Activated naive CD4-positive, alpha-beta T cell treated with Interleukin-2 at 50 U/mL for 16 hours (primary cell): ENCODE measurements around the gene ALDOC.
A peak's percentile ranks its signal among the peaks of the same experiment; 100 is the strongest.

Experiments used
- DNase-seq: peaks from one replicate; pipeline ENCODE4 v3.0.0-alpha.2; 2020

Gene ALDOC

DNA sequence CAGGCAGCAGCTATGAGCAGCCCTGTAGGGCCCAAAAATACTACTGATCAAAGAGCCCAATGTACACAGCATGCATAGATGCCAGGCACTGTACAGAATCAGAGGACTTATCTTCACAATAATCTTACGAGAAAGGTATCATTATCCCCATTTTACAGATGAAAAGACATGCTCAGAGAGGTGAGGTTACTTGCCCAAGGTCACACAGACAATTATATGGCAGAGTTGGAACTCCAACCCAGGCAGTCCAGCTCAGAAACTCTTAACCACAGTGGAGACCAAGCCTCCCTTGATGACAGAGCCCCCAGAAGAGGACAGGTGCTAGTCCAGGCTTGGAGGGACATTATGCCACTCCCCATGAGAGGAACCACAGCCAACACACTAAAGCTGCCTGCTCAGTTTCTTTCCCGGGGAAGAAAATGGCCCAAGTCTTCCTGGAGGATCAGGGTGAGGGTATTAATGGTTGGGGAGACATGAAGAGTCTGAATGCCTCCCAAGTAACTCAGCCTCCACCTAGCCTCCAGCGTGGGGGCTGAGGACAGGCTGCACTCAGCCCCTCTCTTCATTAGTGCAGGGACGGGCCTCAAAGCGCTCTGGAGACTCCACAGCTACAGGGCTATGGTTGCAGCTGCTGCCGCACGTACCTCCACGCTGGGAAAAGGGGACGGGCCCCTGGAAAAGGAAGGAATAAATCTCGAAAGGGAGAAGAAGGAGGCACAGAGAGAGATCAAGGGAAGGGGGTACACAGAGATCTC is 25.1 kb downstream of the ALDOC start:
- no peak for DNase-seq

GRCh38 chr17:28550858-28551257 is 25.8 kb downstream of the ALDOC start:
- DNase-seq: no peak

DNA sequence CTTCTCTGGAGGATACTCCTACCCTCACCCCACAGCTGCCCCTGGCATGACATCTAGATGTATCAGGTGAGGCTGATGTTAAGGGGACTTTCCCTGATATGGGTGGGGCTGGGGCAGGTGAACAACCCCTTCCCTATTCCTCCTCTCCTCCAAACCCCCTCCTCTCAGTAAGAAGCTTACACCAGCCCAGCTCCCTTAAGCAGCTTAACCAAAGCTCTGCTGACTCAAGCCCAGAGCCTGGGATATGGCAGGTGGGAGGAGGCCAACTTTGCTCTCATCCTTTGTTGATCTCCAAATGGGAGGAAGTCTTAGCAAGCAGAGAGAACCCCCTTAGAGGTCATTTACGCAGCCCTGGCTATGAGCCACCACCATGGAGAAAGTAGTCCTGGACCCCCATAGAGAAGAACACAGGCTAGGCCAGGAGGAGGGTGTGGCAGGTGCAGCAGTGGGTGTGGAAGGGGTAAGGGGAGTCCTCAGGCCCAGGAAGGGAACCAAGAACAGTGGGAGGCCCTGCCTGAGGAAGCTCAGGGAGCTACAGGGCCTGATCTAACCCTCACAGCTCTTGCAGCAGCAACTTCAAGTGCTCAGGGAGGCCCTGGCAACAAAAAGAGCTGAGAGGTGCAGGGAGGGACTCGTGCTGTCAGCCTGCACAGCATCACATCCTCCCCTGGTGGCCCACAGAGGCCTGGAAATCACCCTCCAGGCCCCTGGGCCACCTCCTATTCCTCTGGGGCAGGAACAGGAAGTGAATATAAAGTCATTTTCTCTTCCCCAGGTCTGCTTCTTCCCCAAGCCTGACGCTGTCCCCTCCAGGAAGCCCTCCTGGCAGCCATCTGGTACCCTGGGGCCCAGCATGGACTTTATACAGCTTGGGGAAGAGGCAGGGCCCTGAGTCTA is 27.2 kb downstream of the ALDOC start:
- peak; percentile 63 for DNase-seq

DNA sequence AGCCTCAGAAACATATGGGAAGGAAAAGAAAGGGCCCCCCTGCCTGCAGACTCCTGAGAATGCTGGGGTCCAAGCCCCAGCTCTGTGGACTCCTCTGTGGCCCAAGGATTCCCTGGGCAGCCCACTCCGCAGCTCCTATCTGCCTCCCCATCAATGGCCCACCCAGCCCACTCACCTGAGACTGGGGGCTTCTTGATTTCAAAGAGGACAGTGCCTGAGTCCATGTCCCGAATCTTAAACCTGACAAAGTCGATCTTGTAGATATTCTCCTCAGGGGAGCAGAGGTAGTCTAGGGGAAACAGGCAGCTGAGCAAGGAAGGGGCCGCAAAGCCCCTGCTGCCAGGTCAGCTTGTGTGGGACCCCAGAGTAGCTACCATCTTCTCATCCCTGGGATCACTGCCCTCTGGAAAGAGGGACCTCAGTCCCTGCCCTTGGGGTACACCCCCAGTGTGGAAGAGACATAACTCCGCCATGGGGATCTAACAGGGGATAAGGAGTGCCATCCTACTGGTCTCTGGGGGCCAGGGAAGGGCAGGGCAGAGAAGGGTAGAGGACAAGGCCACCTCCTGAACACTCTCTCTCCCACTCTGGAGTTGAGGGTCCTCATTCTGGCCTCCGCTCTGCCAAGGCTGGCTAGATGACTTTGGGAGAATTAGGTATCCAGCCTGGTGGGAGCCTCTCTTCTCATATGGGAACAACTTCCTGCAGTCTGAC is 28.1 kb downstream of the ALDOC start:
- DNase-seq: no peak

GRCh38 chr17:28547623-28548416 is 28.9 kb downstream of the ALDOC start:
- peak; percentile 71 for DNase-seq

DNA sequence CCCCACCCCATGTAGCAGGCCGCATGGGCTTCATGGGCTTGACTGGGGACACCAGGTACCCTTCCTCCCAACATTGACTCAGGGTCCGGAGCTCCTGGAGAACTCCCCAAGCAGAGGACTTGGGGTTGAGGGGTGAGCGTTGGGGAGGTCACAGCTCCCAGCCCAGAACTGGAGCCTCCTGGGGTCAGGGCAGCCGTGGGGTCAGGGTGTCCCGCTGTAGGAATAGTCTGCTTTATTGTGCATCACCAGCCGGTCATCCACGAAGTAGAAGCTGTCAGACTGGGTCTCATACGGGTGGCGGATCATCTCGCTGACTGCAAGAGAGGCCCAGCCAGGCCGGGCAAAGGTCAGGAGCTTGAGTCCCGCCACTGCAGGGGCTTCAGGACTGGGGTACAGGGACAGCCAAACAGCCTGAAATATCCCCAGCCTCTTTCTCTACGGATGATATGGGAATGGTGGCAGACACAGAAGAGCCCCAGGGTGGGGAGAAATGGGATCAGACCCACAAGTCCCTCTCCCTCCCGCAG is 29.5 kb downstream of the ALDOC start:
- DNase-seq: no peak

GRCh38 chr17:28545787-28546415 is 30.8 kb downstream of the ALDOC start:
- no peak for DNase-seq

DNA sequence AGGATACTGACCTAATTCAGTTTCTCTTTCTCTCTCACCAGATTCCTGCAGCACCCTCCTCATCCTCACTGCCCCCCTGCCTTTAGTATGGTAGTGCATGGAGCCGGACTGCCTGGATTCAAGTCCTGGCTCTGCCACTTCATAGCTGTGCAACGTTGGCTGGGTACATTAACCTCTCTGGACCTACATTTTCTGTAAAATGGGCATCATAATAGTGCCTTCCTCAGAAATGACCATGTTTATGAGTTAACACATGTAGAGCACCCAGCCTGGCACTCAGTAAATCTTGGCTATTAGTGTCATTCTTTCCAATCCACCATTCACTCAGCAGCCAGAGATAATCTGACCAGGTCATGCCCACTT is 31.6 kb downstream of the ALDOC start:
- DNase-seq: no peak

- DNase-seq: no peak
Observed at GRCh38 chr17:28544402-28545140, 32.1 kb downstream of the ALDOC start.

GRCh38 chr17:28541439-28541838 is 35.3 kb downstream of the ALDOC start:
- DNase-seq: no peak

GRCh38 chr17:28540231-28540630 is 36.5 kb downstream of the ALDOC start:
- no peak for DNase-seq

- no peak for DNase-seq
Observed at GRCh38 chr17:28538296-28538895, 38.3 kb downstream of the ALDOC start.

- no peak for DNase-seq
Observed at GRCh38 chr17:28537219-28537610, 39.5 kb downstream of the ALDOC start.

- no peak for DNase-seq
Observed at GRCh38 chr17:28536532-28537218, 40.0 kb downstream of the ALDOC start.

GRCh38 chr17:28534740-28535375 is 41.8 kb downstream of the ALDOC start:
- DNase-seq: no peak

GRCh38 chr17:28533091-28533807 is 43.4 kb downstream of the ALDOC start:
- no peak for DNase-seq

DNA sequence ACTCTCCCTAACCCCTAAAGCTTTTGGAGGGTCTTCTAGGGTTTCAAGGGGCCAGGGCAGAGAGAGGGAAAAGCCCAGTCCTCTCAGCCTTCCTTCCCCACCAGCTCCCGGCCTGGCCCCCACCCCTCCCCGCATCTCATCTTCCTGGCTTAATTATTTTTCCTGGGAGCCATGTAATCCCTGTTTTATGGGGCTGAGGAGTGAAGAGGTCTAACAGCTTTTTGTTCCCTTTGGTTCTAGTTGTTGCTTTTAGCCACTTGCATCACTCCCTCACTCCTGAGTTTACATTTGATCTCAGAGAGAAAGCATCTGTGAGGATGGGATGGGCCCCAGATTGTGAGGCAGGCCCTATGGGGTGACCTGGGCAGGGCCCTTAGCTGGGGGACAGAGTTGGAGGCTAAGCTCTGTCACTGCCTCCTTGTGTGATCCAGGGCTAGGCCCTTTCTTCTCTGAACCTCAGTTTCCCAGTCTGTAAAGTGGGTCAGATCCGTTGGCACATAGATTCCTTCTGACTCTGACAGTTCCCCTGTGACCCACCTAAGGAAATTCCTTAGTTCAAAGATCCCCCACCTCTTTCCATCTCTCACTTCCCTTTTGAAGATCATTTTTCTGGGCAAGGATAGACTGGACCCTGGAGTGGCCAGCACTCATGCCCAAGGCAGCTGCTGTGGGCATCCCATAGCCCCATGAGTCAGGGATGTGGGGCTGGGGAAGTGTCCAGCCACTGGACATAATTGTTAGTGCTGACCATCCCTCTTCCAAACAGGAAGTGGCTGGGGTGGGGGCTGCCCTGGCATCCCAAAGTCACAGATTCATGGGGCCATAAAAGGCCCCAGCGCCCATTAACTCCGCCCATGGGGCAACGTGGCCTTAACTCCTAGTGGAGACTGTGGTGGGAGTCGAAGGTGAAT is 44.4 kb downstream of the ALDOC start:
- no peak for DNase-seq

GRCh38 chr17:28530926-28531325 is 45.8 kb downstream of the ALDOC start:
- no peak for DNase-seq
